ENCODE measurements around the gene IP6K3. TPM values are rescaled to one million over a fixed set of nuclear protein-coding genes. Genes with fewer than 3 reads are reported as not detected.

IP6K3 gene
- total RNA-seq, 2 donors from 2014 or later = 2.5 to 3.1 TPM

- Histone ChIP-seq H3K4me3 (no peak overlapping the region), H3K4me1 (replicated peaks) (no peaks in the 10 kb centered on the region), H3K27ac (no peak overlapping the region), H3K36me3 (peaks cover 0 to 20% of the 10 kb centered on the region in 2 donors), H3K27me3 (replicated peaks; ENCODE audit: insufficient read depth) (no peaks in the 10 kb centered on the region), H3K9me3 (no peaks in the 10 kb centered on the region)
- TF ChIP-seq POLR2A (IDR thresholded peaks at IDR 0.05) = no peak
- TF ChIP-seq CTCF (IDR thresholded peaks at IDR 0.05) = no peak
- no peak for TF ChIP-seq POLR2AphosphoS5 (IDR thresholded peaks at IDR 0.05)
- DNase-seq (ENCODE audit: low spot score) = no peak
- 78% methylated on average over 15 of the region's 15 CpGs for WGBS
- intact Hi-C loops (cut with DNase I) = no loop called here
These were observed 63.6 kb downstream of the IP6K3 start for GRCh38 chr6:33683051-33683571.

GRCh38 chr6:33682341-33682740 is 64.4 kb downstream of the IP6K3 start:
- intact Hi-C loops (cut with DNase I) = no loop called here
- no peaks in the 10 kb centered on the region for H3K9me3 ChIP-seq

GRCh38 chr6:33679761-33680160 is 66.9 kb downstream of the IP6K3 start:
- H3K36me3 ChIP-seq = peaks cover 0 to 5% of the 10 kb centered on the region in 2 donors
- H3K27ac ChIP-seq = no peak overlapping the region
- no peak overlapping the region for H3K4me3 ChIP-seq
- no peak for DNase-seq (ENCODE audit: low spot score)
- no peaks in the 10 kb centered on the region for H3K27me3 ChIP-seq (replicated peaks; ENCODE audit: insufficient read depth)
- intact Hi-C loops (cut with DNase I) = no loop called here
- H3K9me3 ChIP-seq = no peaks in the 10 kb centered on the region
- no peaks in the 10 kb centered on the region for H3K4me1 ChIP-seq (replicated peaks)
- WGBS = 88% methylated on average over 20 of the region's 20 CpGs
- no peak for TF ChIP-seq POLR2A (IDR thresholded peaks at IDR 0.05)
- TF ChIP-seq CTCF (IDR thresholded peaks at IDR 0.05) = no peak
- TF ChIP-seq POLR2AphosphoS5 (IDR thresholded peaks at IDR 0.05) = no peak

More at GRCh38 chr6:33682341-33682740, 64.4 kb downstream of the IP6K3 start:
- H3K27ac ChIP-seq = no peak overlapping the region
- 96% methylated on average over 13 of the region's 13 CpGs for WGBS
- TF ChIP-seq CTCF (IDR thresholded peaks at IDR 0.05) (no peak), POLR2AphosphoS5 (IDR thresholded peaks at IDR 0.05) (no peak), POLR2A (IDR thresholded peaks at IDR 0.05) (no peak)
- no peaks in the 10 kb centered on the region for H3K27me3 ChIP-seq (replicated peaks; ENCODE audit: insufficient read depth)
- H3K4me3 ChIP-seq = no peak overlapping the region
- H3K4me1 ChIP-seq (replicated peaks) = no peaks in the 10 kb centered on the region
- H3K36me3 ChIP-seq = peaks cover 0 to 15% of the 10 kb centered on the region in 2 donors
- DNase-seq (ENCODE audit: low spot score) = no peak

GRCh38 chr6:33678932-33679490 is 67.7 kb downstream of the IP6K3 start:
- peaks cover 0 to 5% of the 10 kb centered on the region in 2 donors for H3K36me3 ChIP-seq

More at GRCh38 chr6:33678932-33679490, 67.7 kb downstream of the IP6K3 start:
- no peak for DNase-seq (ENCODE audit: low spot score)
- no peaks in the 10 kb centered on the region for H3K27me3 ChIP-seq (replicated peaks; ENCODE audit: insufficient read depth)
- 85% methylated on average over 12 of the region's 12 CpGs for WGBS
- H3K9me3 ChIP-seq = no peaks in the 10 kb centered on the region
- H3K4me1 ChIP-seq (replicated peaks) = no peaks in the 10 kb centered on the region
- TF ChIP-seq CTCF (IDR thresholded peaks at IDR 0.05) (no peak), POLR2A (IDR thresholded peaks at IDR 0.05) (no peak), POLR2AphosphoS5 (IDR thresholded peaks at IDR 0.05) (no peak)
- no peak overlapping the region for H3K27ac ChIP-seq
- H3K4me3 ChIP-seq = no peak overlapping the region
- intact Hi-C loops (cut with DNase I) = no loop called here
